AG04450 (cell line): ENCODE results near the gene SLC43A3. TPM values are rescaled to one million over a fixed set of nuclear protein-coding genes. Genes with fewer than 3 reads are reported as not detected.

Source experiments
- CTCF ChIA-PET: fragments of 300-600, 350-600 bp; formaldehyde crosslinking; extraction: SDS; loops from one replicate; lab custom pipeline; 2022; ENCODE audit warnings: antibody characterized with exemption, inconsistent platforms; lab: Charles Lee
- POLR2A ChIA-PET: fragments of 350-600 bp; formaldehyde crosslinking; extraction: SDS; loops from one replicate; lab custom pipeline; 2021; ENCODE audit warnings: antibody characterized with exemption, inconsistent platforms; lab: Yijun Ruan, JAX
- DNase-seq: peaks from one replicate; pipeline ENCODE4 v3.0.0-alpha.2; 2011; ENCODE audit warnings: low read depth, low spot score
- H3K27ac ChIP-seq: one replicate; pipeline ENCODE4 v1.5.1; 2012; ENCODE audit warnings: low read depth, low read length, control low read depth
- H3K27me3 ChIP-seq: one replicate; pipeline ENCODE4 v1.6.0; 2012; ENCODE audit warnings: low read length; ENCODE audit not compliant: control insufficient read depth, insufficient read depth
- H3K4me3 ChIP-seq: 2 replicates; pipeline ENCODE4 v1.5.1; 2011; ENCODE audit warnings: mild to moderate bottlenecking, low read depth, low read length, control low read depth
- H3K9me3 ChIP-seq: 2 replicates; pipeline ENCODE4 v1.5.1; 2012; ENCODE audit warnings: low read length; ENCODE audit not compliant: control insufficient read depth, insufficient read depth
- polyA plus RNA-seq: library from polyadenylated mRNA; depleted of rRNA; stranded (reverse); fragments of >200 nt; gene quantifications from 2 replicates; pipeline ENCODE4 v1.2.3, GENCODE V29; 2011
- TF ChIP-seq, protein P1 (sequence below): IDR thresholded peaks from 2 replicates; pipeline ENCODE4 v1.5.1; 2011; ENCODE audit warnings: low read depth, low read length, control low read depth, inconsistent platforms

SLC43A3 gene
- polyA plus RNA-seq, 1 experiment: 24.4 TPM

DNA sequence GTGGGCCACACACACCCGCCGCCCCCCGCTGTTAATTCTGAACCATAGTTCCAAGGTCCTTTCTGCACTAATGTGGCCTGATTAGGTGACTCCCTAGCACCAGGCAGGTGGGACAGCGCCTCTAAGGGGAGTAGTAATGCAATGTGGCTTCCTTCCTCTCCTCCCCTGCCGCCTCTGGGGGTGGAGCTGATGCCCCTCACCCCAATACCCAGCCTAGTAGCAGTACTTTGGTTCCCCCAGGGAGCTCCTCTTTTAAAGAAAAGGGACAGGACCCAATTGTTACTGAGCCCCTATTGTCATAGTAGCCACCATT, 47.8 kb upstream of the SLC43A3 start:
- Histone ChIP-seq H3K4me3 (no peak overlapping the region), H3K27ac (no peak overlapping the region), H3K27me3 (peaks cover 16% of the 10 kb centered on the region), H3K9me3 (no peaks in the 10 kb centered on the region; the same call in 1 of the 2 replicates)
- CTCF ChIA-PET: interaction anchor here (1.0 to 4.6 kb wide), 5 partner anchors 9 to 52 kb away, joined by 3 to 57 read pairs (median 15); partner anchors contain the start of gene RTN4RL2
- TF ChIP-seq, protein P1, sequence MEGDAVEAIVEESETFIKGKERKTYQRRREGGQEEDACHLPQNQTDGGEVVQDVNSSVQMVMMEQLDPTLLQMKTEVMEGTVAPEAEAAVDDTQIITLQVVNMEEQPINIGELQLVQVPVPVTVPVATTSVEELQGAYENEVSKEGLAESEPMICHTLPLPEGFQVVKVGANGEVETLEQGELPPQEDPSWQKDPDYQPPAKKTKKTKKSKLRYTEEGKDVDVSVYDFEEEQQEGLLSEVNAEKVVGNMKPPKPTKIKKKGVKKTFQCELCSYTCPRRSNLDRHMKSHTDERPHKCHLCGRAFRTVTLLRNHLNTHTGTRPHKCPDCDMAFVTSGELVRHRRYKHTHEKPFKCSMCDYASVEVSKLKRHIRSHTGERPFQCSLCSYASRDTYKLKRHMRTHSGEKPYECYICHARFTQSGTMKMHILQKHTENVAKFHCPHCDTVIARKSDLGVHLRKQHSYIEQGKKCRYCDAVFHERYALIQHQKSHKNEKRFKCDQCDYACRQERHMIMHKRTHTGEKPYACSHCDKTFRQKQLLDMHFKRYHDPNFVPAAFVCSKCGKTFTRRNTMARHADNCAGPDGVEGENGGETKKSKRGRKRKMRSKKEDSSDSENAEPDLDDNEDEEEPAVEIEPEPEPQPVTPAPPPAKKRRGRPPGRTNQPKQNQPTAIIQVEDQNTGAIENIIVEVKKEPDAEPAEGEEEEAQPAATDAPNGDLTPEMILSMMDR: no peak
- no peak for DNase-seq
- POLR2A ChIA-PET: interaction anchor here (0.6 to 1.1 kb wide), 3 partner anchors 9 to 50 kb away, joined by 4 to 6 read pairs (median 4); no protein-coding TSS in a partner anchor

DNA sequence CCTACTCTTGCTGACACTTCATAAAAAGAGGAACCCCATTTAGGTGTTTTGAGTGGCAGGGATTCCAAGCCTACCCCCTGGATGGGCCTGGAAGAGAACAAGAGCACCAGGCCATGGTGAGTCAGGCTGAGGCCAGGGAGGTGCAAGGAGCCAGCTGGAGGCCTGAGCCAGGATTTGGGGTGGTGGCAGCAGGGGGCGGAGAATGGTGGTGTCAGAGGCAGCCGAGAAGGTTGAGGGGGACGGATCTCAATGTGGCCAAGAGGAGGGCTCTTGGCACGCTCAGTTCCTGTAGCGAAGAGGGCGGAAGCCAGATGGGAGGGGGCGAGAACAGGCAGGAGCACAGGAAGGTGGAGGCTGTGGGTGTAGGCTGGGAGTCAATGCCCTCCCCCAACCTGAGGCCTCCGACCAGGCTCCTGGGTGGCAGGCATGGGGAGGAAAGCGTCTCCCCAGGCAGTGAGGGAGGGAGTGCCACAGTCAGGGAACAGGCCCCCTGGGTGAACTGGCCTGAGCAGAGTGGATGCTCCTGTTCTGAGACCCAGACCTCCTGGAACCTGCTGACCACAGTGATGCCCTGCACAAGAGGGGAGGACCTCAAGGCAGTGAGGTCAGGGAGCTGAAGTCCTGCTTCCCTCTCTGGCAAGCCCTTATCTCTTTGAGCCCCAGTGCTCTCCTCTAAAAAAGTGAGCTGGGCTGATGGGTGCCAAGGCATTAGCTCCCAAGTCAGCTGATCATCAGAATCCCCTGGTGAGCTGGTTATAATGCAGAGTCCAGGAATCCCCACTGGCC, 47.3 kb upstream of the SLC43A3 start:
- Histone ChIP-seq H3K4me3 (no peak overlapping the region), H3K27ac (no peak overlapping the region), H3K9me3 (no peaks in the 10 kb centered on the region; the same call in 1 of the 2 replicates), H3K27me3 (peaks cover 16% of the 10 kb centered on the region)
- DNase-seq: no peak
- CTCF ChIA-PET: interaction anchor here (0.6 to 4.6 kb wide), 8 partner anchors 9 to 53 kb away, joined by 3 to 57 read pairs (median 7); partner anchors contain the start of gene RTN4RL2
- TF ChIP-seq, protein P1: no peak
- POLR2A ChIA-PET: interaction anchor here (0.6 to 1.1 kb wide), 2 partner anchors 9 to 49 kb away, joined by 4 to 6 read pairs; no protein-coding TSS in a partner anchor

DNA sequence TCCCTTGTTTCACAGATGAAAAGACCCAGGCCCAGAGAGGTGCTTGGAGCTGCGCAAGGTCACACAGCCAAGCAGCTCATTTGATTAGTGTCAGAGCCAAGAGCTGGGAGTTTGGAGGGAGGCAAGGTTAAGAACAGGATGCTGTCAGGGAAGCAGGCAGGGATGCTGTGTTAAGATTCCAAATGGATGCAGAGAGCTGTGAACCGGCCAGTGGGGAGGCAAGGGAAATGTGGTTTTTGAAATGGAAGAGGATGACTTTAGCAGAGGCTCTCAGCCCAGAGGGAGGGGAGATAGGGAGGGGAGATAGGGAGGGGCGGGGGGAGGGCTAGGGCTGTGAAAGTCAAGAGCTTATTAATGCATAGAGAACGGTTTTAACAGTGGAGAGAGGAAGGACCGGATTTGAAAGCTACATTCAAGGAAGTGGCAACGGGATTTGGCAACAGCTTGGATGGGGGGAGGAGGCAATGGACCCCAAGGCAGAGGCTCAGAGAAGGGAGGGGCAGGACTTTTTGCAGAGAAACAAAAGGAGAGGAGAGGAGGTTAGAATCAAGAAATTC, 46.4 kb upstream of the SLC43A3 start:
- Histone ChIP-seq H3K4me3 (no peak overlapping the region), H3K27me3 (peaks cover 16% of the 10 kb centered on the region), H3K9me3 (no peaks in the 10 kb centered on the region; the same call in 1 of the 2 replicates), H3K27ac (no peak overlapping the region)
- TF ChIP-seq, protein P1: no peak
- CTCF ChIA-PET: interaction anchor here (0.6 to 4.6 kb wide), 9 partner anchors 10 to 1095 kb away, joined by 3 to 57 read pairs (median 5); partner anchors contain the start of gene SLC43A1
- no peak for DNase-seq
- POLR2A ChIA-PET: interaction anchor here (1.6 kb wide), 1 partner anchor 168 kb away, joined by 4 read pairs; no protein-coding TSS in a partner anchor

DNA sequence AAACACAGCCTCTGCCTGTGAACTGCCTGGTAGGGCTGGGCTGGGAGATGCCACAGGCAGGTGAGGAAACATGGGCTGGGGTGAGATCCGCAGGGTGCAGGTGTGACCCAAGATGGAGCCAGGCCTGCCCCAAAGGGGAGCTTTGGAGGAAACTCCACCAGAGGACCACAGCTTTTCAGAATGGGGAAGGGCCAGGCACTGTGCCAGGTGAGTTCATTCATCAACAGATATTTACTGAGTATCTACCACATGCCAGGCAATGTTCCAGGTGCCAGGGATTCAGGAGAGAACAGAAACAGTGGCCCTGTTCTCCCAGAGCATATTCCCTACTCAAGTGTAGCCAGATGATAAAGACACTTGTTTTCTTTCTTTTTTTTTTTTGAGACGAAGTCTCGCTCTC, 44.6 kb upstream of the SLC43A3 start:
- no peak overlapping the region for H3K4me3 ChIP-seq
- H3K27ac ChIP-seq: no peak overlapping the region
- POLR2A ChIA-PET: no interaction called here
- H3K9me3 ChIP-seq: no peaks in the 10 kb centered on the region
- DNase-seq: no peak
- CTCF ChIA-PET: interaction anchor here (1.4 to 4.6 kb wide), 2 partner anchors 11 to 14 kb away, joined by 5 to 57 read pairs; partner anchors contain the start of gene RTN4RL2
- H3K27me3 ChIP-seq: peaks cover 7% of the 10 kb centered on the region
- TF ChIP-seq, protein P1: no peak

DNA sequence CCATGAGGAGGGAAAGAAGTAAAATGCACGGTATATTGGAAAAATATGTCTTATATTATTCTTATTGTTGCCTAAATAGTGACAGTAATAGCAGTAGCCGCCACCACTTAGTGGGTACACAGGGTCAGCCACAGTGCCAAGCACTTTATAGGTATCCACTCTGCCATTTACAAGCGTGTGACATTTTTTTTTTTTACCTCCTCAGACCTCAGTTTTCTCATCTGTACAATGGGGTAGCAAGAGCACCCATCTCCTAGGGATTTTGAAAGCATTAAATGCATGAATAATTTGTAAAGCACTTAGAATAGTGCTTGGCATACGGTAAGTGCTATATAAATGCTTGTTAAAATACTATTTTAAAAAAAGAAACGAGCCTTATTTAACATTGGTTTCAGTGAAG, 42.3 kb upstream of the SLC43A3 start:
- no peak overlapping the region for H3K4me3 ChIP-seq
- no peak for DNase-seq
- H3K27ac ChIP-seq: no peak overlapping the region
- ChIA-PET CTCF (interaction anchor here (0.6 kb wide), 1 partner anchor 1383 kb away, joined by 4 read pairs; no protein-coding TSS in a partner anchor), POLR2A (no interaction called here)
- TF ChIP-seq, protein P1: no peak
- no peaks in the 10 kb centered on the region for H3K9me3 ChIP-seq
- H3K27me3 ChIP-seq: peaks cover 11% of the 10 kb centered on the region
